Middle frontal gyrus (tissue), 1 donor: ENCODE data around the gene SEPTIN2.
"Not testable (repeated sequence)": the region's sequence is repeated elsewhere in the genome, so short reads cannot be mapped to it uniquely, and the experiment has no call there.

ENCODE experiments used
- DNase-seq: peaks from one replicate; pipeline ENCODE4 v3.0.0-alpha.2; 2015; ENCODE audit warnings: low spot score; ENCODE audit errors: extremely low spot score

SEPTIN2 gene

GRCh38 chr2:241379481-241380480, 64.1 kb downstream of the SEPTIN2 start:
- DNase-seq, result no peak

GRCh38 chr2:241381872-241382271, 66.1 kb downstream of the SEPTIN2 start:
- DNase-seq, result no peak

- DNase-seq, result not testable (repeated sequence)
Observed at GRCh38 chr2:241385450-241385849, 69.7 kb downstream of the SEPTIN2 start.

GRCh38 chr2:241386519-241386918, 70.8 kb downstream of the SEPTIN2 start:
- DNase-seq, result no peak

GRCh38 chr2:241389697-241390096, 74.0 kb downstream of the SEPTIN2 start:
- DNase-seq, result no peak

- DNase-seq, result no peak
Observed at GRCh38 chr2:241390301-241391206, 74.8 kb downstream of the SEPTIN2 start.

- DNase-seq, result no peak
Observed at GRCh38 chr2:241391892-241392665, 76.4 kb downstream of the SEPTIN2 start.

- DNase-seq, result not testable (repeated sequence)
Observed at GRCh38 chr2:241392753-241393152, 77.0 kb downstream of the SEPTIN2 start.

- DNase-seq, result no peak
Observed at GRCh38 chr2:241393524-241394196, 77.9 kb downstream of the SEPTIN2 start.

- DNase-seq, result not testable (repeated sequence)
Observed at GRCh38 chr2:241396809-241397208, 81.1 kb downstream of the SEPTIN2 start.

GRCh38 chr2:241399941-241400922, 84.5 kb downstream of the SEPTIN2 start:
- no peak for DNase-seq
